Heart right ventricle (tissue), 16 donors: ENCODE results near the gene PTX4. TPM values are rescaled to one million over a fixed set of nuclear protein-coding genes. Genes with fewer than 3 reads are reported as not detected.

Source experiments
- ATAC-seq, 8 donors: fragments of 200-7000 bp; cut with Tn5 transposase; one replicate each; pipeline ENCODE4 v1.9.1; 2020; ENCODE audit warnings: mild to moderate bottlenecking in 8 of 8, moderate library complexity in 8 of 8, moderate number of reproducible peaks in 1 of 8
- DNase-seq, 2 donors: peaks; one replicate each; pipeline ENCODE4 v3.0.0-alpha.2; 2020
- H3K27ac ChIP-seq, 10 donors: fragments of 200-600 bp; sonication (generic) in 2 of 10; one replicate each; pipeline versions ENCODE4 v1.5.0 to v1.8.0; 2020 to 2022; ENCODE audit warnings: mild to moderate bottlenecking in 3 of 10
- H3K27me3 ChIP-seq, 7 donors: fragments of 200-600 bp; one replicate each; pipeline ENCODE4 v1.8.0; 2021 to 2022; ENCODE audit warnings: mild to moderate bottlenecking in 2 of 7
- H3K36me3 ChIP-seq, 9 donors: fragments of 200-600 bp; sonication (generic) in 1 of 9; one replicate each; pipeline versions ENCODE4 v1.5.0 to v1.8.0; 2020 to 2022; ENCODE audit warnings: mild to moderate bottlenecking in 2 of 9
- H3K4me1 ChIP-seq, 9 donors: fragments of 200-600 bp; sonication (generic) in 1 of 9; one replicate each; pipeline versions ENCODE4 v1.5.0 to v1.8.0; 2020 to 2022; ENCODE audit warnings: mild to moderate bottlenecking in 4 of 9
- H3K4me3 ChIP-seq, 10 donors: fragments of 200-600 bp; sonication (generic) in 2 of 10; one replicate each; pipeline versions ENCODE4 v1.5.0 to v1.8.0; 2020 to 2022; ENCODE audit warnings: mild to moderate bottlenecking in 7 of 10, moderate library complexity in 2 of 10
- H3K9me3 ChIP-seq, 11 donors: fragments of 200-600 bp in 10 of 11; sonication (generic) in 2 of 11; one replicate each; pipeline versions ENCODE4 v1.5.0 to v1.8.0; 2013 to 2022; ENCODE audit warnings: mild to moderate bottlenecking in 2 of 11, control low read depth in 1 of 11, moderate library complexity in 1 of 11
- CTCF ChIP-seq, 9 donors: fragments of 200-600 bp; sonication (generic) in 2 of 9; IDR thresholded peaks; one replicate each; pipeline versions ENCODE4 v1.5.0 to v1.8.0; 2021 to 2022; ENCODE audit warnings: antibody characterized with exemption in 9 of 9, mild to moderate bottlenecking in 5 of 9, moderate library complexity in 1 of 9
- WGBS, 2 donors: extraction: QIAGEN DNeasy Blood & Tissue Kit; methylation state at CpG; one replicate each; pipeline ENCODE4 v1.1.7; 2013; ENCODE audit warnings: inconsistent platforms in 1 of 2; 5-methylcytosine and 5-hydroxymethylcytosine counted together
- intact Hi-C, 10 donors: fragments of 100-400 bp; cut with DNase I; formaldehyde crosslinking; loops; one replicate each; pipeline versions ENCODE4 v1.11.1 to v1.14.2; 2022
- polyA plus RNA-seq, 2 donors: library from polyadenylated mRNA; stranded (reverse); fragments of 200-250 nt; gene quantifications; one replicate each; pipeline ENCODE4 v1.2.3, GENCODE V29; 2013
- total RNA-seq, 10 donors: library from RNA; stranded (reverse); fragmentation: NEBNext Ultra II Directional in 3 of 10; extraction: Animal tissue kit (Norgen Biotek cat#: 25700) in 3 of 10; gene quantifications; one replicate each; pipeline versions ENCODE4 v1.2.1 to v1.2.4, GENCODE V29; 2021 to 2023
- donor health status: Arrhythmogenic right ventricular cardiomyopathy.
- donor health status: ischemic (EF 13 %, LVEDD 7.1; RV severe dilation, severe dysfunction).
- donor health status: healthy with polysubstance abuse.
- donor health status: DM: no; HTN: yes; CAD: no.
- donor health status: DM: no; HTN: no; CAD: no.
- donor health status: ischemic (EF 25% LVEDD 6.9; RV normal size, moderate dysfunction).
- donor health status: ischemic (EF 25% LVEDD 5.7; RV mildly dilated, moderate dysfunction).
- donor health status: healthy.
- donor health status: DM: yes; HTN: yes; CAD: no.
- donor health status: Ischemic cardiomyopathy.
- donor health status: ischemic (EF 35%, LVEDD 5.7; RV mildly dilated, moderate dysfunction).
- donor health status: nonischemic (EF 11% LVEDD 7.7; RV severe dilation, severe dysfunction).
- donor health status: DM: yes; HTN: yes; CAD: no.
- donor health status: PGD.
- donor health status: ischemic (EF 29% LVEDD 5.4; RV normal size, mild dysfunction).
- donor health status: nonischemic (EF 23%, LVEDD 6.1; RV moderate dilation, normal function).

PTX4 gene
- total and polyA plus RNA-seq, 12 donors = not detected

GRCh38 chr16:1491327-1491726 lies 2.6 kb upstream of the PTX4 start:
- intact Hi-C loops = loop anchor here (5.0 to 10.0 kb wide), 11 partner anchors 41 to 213 kb away; partner anchors contain the start of genes CRAMP1 (in 3 of the 10), IFT140 (in 3 of the 10), TMEM204 (in 3 of the 10) and MAPK8IP3 (in 1 of the 10)
- ATAC-seq = no peak
- no peak overlapping the region for H3K4me3 ChIP-seq

DNA sequence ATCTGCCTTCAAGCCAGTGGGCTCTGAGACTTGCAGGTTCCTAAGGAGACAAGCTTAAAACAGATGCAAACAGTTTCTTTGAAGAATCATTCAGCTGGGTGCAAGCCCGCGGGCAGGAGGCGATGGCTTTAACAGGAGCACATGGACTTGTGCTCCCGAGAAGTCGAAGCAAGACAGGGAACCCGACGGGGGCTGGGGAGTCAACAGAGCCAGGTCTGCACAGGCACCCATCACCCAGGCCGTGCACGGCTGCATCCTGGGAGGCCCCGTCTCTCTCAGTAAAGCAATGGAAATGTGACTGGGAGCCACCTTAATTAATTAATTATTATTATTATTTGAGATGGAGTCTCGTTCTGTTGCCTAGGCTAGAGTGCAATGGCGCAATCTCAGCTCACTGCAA lies 333 bp upstream of the PTX4 start:
- H3K4me3 ChIP-seq = no peak overlapping the region
- intact Hi-C loops = no loop called here

More at GRCh38 chr16:1491327-1491726, 2.6 kb upstream of the PTX4 start:
- H3K9me3 ChIP-seq = no peaks in the 10 kb centered on the region
- H3K27ac ChIP-seq = no peak overlapping the region
- DNase-seq = no peak
- TF ChIP-seq CTCF (IDR thresholded peaks at IDR 0.05) = no peak
- no peaks in the 10 kb centered on the region for H3K27me3 ChIP-seq
- peaks cover 9 to 31% (median 25%) of the 10 kb centered on the region in 9 donors for H3K4me1 ChIP-seq
- peaks cover 0 to 19% (median 14%) of the 10 kb centered on the region in 9 donors for H3K36me3 ChIP-seq
- WGBS, 2 donors = 87 to 93% methylated on average over 12 of the region's 12 CpGs

DNA sequence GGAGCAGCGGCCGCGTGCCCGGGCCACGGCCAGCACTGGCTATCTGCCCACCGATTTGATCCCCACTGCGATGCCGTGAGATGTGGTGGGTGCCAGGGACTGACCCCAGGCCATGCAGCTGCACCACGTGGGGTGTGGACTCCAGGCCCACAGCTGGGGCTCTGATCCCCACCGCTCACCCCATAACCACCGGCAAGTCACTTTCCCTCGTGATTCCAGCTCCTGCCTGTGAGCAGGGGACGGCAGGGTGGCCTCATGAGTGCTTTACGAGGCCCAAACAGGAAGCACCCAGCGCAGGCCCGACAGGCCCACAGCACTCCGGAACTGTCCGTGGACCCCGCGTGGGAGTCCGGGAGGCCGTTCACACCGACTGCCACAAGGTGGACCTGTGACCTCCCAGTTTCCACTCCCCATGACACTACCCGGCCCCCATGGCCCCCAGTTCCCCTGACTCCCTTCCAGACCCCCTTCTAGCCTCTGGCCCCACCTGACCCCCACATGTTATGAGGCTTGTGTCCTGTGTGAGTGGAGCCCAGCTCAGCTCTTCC lies 616 bp downstream of the PTX4 start:
- H3K4me1 ChIP-seq = peaks cover 0 to 20% (median 7%) of the 10 kb centered on the region in 9 donors
- no peak for ATAC-seq
- 87 to 89% methylated on average over 24 of the region's 24 CpGs for WGBS, 2 donors
- DNase-seq = peak in 1 of 2 donors; percentile 9
- H3K4me3 ChIP-seq = no peak overlapping the region
- H3K27me3 ChIP-seq = no peaks in the 10 kb centered on the region
- H3K36me3 ChIP-seq = no peaks in the 10 kb centered on the region
- intact Hi-C loops = no loop called here
- no peak overlapping the region for H3K27ac ChIP-seq
- TF ChIP-seq CTCF (IDR thresholded peaks at IDR 0.05) = no peak
- H3K9me3 ChIP-seq = no peaks in the 10 kb centered on the region

More for the DNA sequence above, 333 bp upstream of the PTX4 start:
- Histone ChIP-seq H3K9me3 (no peaks in the 10 kb centered on the region), H3K36me3 (no peaks in the 10 kb centered on the region), H3K27me3 (no peaks in the 10 kb centered on the region), H3K27ac (no peak overlapping the region), H3K4me1 (peaks cover 0 to 16% (median 11%) of the 10 kb centered on the region in 9 donors)
- DNase-seq (no peak), ATAC-seq (no peak)
- WGBS, 2 donors = 89 to 91% methylated on average over 12 of the region's 12 CpGs
- TF ChIP-seq CTCF (IDR thresholded peaks at IDR 0.05) = no peak

GRCh38 chr16:1487395-1488053 lies 1.2 kb downstream of the PTX4 start:
- Histone ChIP-seq H3K4me3 (no peak overlapping the region), H3K27ac (no peak overlapping the region), H3K9me3 (no peaks in the 10 kb centered on the region), H3K4me1 (peaks cover 0 to 15% (median 2%) of the 10 kb centered on the region in 9 donors), H3K27me3 (no peaks in the 10 kb centered on the region), H3K36me3 (no peaks in the 10 kb centered on the region)
- 88 to 90% methylated on average over 39 of the region's 39 CpGs for WGBS, 2 donors
- no peak for TF ChIP-seq CTCF (IDR thresholded peaks at IDR 0.05)
- peak in 1 of 2 donors; percentile 10 for DNase-seq
- peak in 1 of 8 donors; percentile 19 for ATAC-seq
- intact Hi-C loops = no loop called here
